ENCODE data around the gene GRID1. TPM values are rescaled to one million over a fixed set of nuclear protein-coding genes. Genes with fewer than 3 reads are reported as not detected.

The GRID1 gene
- not detected in 2 replicates for total RNA-seq

DNA sequence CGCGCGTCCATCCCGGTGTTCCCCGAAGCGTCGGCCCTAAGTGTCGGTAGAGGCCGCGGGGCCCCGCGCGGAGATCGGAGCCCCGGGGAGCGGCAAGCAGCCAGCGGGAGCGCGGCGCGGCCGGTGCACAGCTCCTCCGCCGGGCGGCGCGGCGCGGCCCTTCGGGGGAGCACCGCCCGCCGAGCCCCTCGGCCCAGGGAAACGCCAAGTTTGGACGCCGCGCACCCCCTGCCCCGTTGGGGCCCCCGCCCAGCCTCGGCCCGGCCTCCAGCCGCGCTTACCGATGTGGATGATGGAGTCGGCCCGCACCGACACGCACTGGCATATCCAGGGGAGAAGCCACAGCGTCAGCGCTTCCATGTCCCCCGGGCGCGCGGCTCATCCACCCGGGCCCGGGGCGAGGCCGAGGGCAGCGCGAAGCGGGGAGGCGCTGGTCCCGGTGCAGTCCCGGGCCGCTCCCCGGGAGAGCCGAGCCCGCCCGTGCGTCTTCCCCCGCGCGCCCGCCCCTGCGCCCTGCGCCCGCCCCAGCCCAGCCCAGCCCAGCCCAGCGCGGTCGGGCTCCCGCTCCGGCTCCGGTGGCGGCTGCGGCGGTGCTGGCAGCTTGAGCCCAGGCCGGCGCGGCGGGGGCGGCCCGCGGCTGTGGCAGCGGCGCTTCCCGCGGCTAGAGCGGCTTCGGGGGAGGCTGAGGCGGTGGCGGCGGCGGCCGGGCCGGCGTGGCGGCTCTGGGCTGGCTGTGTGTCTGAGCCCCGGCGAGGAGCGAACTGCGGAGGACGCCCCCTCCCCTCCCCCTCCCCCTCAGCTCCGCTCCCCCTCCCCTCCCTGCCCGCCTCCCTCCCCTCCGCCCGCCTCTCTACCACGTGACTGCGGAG, at the start of gene GRID1:
GRID1 (minus strand) TSS at position 763 of the 869 bp plus-strand sequence.
- Mint-ChIP-seq H3K4me3 (peak within 1 kb of the TSS; percentile 62), H3K27ac (no peak within 1 kb of the TSS), H3K36me3 (ENCODE audit: low read depth) (no peaks in the 10 kb centered on the region), H3K9me3 (no peaks in the 10 kb centered on the region), H3K4me1 (peaks cover 22% of the 10 kb centered on the region), H3K27me3 (peaks cover 63% of the 10 kb centered on the region)
- POLR2A ChIA-PET, result interaction anchor here (0.6 kb wide), 1 partner anchor 1230 kb away, joined by 3 read pairs; no protein-coding TSS in a partner anchor
- CTCF ChIA-PET, result interaction anchor here (1.1 kb wide), 1 partner anchor 12 kb away, joined by 3 read pairs; no protein-coding TSS in a partner anchor
- no peak for TF ChIP-seq CTCF (IDR thresholded peaks at IDR 0.05)
- DNase-seq, result peak; percentile 32
- ATAC-seq (ENCODE audit: low read depth), result peak; percentile 53
- intact Hi-C loops (cut with micrococcal nuclease), result no loop called here

DNA sequence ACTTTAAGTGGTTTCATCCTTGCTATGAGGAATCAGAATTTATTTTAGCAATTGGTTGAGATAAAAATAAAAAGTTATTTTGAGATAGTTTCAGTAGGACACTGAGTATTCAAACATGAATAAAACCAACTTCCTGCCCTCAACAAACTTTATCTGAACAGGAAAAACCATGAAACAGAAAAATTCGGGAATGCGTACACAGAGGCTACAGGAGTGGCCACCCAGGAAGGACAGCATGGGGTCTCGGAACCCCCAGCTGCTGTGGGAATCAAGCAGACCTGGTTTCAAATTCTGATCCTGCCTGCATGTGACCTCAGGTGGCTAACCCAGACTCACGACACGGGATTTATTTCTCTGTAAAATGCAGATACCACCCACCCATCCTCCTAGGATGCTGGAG, 49.0 kb upstream of the GRID1 start:
- Mint-ChIP-seq H3K27ac (no peak overlapping the region), H3K27me3 (no peaks in the 10 kb centered on the region), H3K9me3 (no peaks in the 10 kb centered on the region), H3K4me3 (no peak overlapping the region), H3K4me1 (peaks cover 45% of the 10 kb centered on the region), H3K36me3 (ENCODE audit: low read depth) (no peaks in the 10 kb centered on the region)
- ATAC-seq (ENCODE audit: low read depth) (no peak), DNase-seq (no peak)
- TF ChIP-seq CTCF (IDR thresholded peaks at IDR 0.05), result no peak
- POLR2A ChIA-PET, result no interaction called here
- intact Hi-C loops (cut with micrococcal nuclease), result no loop called here
- CTCF ChIA-PET, result interaction anchor here (4.0 kb wide), 1 partner anchor 16 kb away, joined by 14 read pairs; no protein-coding TSS in a partner anchor

DNA sequence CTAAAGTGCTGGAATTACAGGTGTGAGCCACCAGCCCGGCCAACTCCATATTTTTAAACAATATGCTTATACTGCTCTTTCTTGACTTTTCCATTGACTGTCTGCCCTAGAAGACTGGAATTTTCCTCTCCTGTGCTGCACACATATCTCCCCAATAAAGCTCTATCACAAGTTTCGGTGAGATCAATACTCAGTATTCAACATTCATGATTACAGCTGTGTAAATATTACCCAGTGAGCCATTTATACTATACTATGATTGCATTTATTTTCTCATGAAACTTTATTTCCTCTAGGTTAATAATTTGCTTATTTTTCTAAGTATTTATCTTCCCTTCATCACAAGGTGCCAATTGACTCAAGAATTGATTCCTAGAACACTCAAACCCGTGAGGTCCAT, 48.5 kb upstream of the GRID1 start:
- intact Hi-C loops (cut with micrococcal nuclease), result no loop called here
- ChIA-PET CTCF (interaction anchor here (4.0 kb wide), 1 partner anchor 15 kb away, joined by 14 read pairs; no protein-coding TSS in a partner anchor), POLR2A (no interaction called here)
- TF ChIP-seq CTCF (IDR thresholded peaks at IDR 0.05), result no peak
- peaks cover 48% of the 10 kb centered on the region for H3K4me1 Mint-ChIP-seq
- no peaks in the 10 kb centered on the region for H3K36me3 Mint-ChIP-seq (ENCODE audit: low read depth)
- ATAC-seq (ENCODE audit: low read depth) (no peak), DNase-seq (no peak)
- H3K4me3 Mint-ChIP-seq, result peak overlapping the region; percentile 13
- H3K27ac Mint-ChIP-seq, result no peak overlapping the region
- H3K9me3 Mint-ChIP-seq, result no peaks in the 10 kb centered on the region
- no peaks in the 10 kb centered on the region for H3K27me3 Mint-ChIP-seq

- Mint-ChIP-seq H3K4me3 (peak overlapping the region; percentile 62), H3K9me3 (no peaks in the 10 kb centered on the region), H3K27ac (peak overlapping the region; percentile 83), H3K27me3 (no peaks in the 10 kb centered on the region), H3K36me3 (ENCODE audit: low read depth) (no peaks in the 10 kb centered on the region), H3K4me1 (peaks cover 50% of the 10 kb centered on the region)
- CTCF ChIA-PET, result interaction anchor here (4.0 kb wide), 1 partner anchor 13 kb away, joined by 34 read pairs; no protein-coding TSS in a partner anchor
- POLR2A ChIA-PET, result interaction anchor here (1.2 to 4.3 kb wide), 3 partner anchors 12 to 122 kb away, joined by 3 to 60 read pairs (median 11); no protein-coding TSS in a partner anchor
- intact Hi-C loops (cut with micrococcal nuclease), result loop anchor here (1.0 to 5.0 kb wide), 7 partner anchors 13 to 682 kb away; partner anchors contain the start of genes BMPR1A, GLUD1 and SHLD2
- DNase-seq (no peak), ATAC-seq (ENCODE audit: low read depth) (peak; percentile 85)
- no peak for TF ChIP-seq CTCF (IDR thresholded peaks at IDR 0.05)
These were observed 46.6 kb upstream of the GRID1 start for GRCh38 chr10:86413046-86413728.

Data from activated B cell treated with CpG ODN at 0.5 μM for 24 hours (primary cell).